HEK293 (cell line): ENCODE data around the gene KDM4C.

Source experiments
- CTCF ChIA-PET: fragments of 350-600 bp; formaldehyde crosslinking; extraction: SDS; loops from one replicate; lab custom pipeline; 2021; ENCODE audit warnings: antibody characterized with exemption; lab: Yijun Ruan, JAX
- POLR2A ChIA-PET: fragments of 300-600 bp; formaldehyde crosslinking; extraction: SDS; loops from one replicate; lab custom pipeline; 2020; ENCODE audit warnings: antibody characterized with exemption, inconsistent platforms; lab: Yijun Ruan, JAX
- H3K27ac ChIP-seq: fragments of 200-500 bp; sonication (Bioruptor generic); 2 replicates; pipeline ENCODE4 v1.5.1; 2014; ENCODE audit warnings: low read depth, low read length, control low read depth, inconsistent platforms; ENCODE audit errors: extremely low read depth
- H3K36me3 ChIP-seq, 2 experiments: fragments of 200-500 bp in 1 of 2; sonication (Bioruptor generic) in 1 of 2; 1 replicate in 1 of 2; 2 replicates in 1 of 2; pipeline ENCODE4 v1.5.1; 2014 to 2017; ENCODE audit warnings: inconsistent platforms in 2 of 2, low read length in 2 of 2; ENCODE audit not compliant: control insufficient read depth in 2 of 2, insufficient read depth in 1 of 2
- H3K4me1 ChIP-seq: fragments of 200-500 bp; sonication (Bioruptor generic); 2 replicates; pipeline ENCODE4 v1.5.1; 2014; ENCODE audit warnings: mild to moderate bottlenecking, low read length, inconsistent platforms; ENCODE audit not compliant: control insufficient read depth, insufficient read depth
- H3K4me3 ChIP-seq: 2 replicates; pipeline ENCODE4 v1.5.1; 2011; ENCODE audit warnings: low read depth, mild to moderate bottlenecking, control low read depth, low read length, moderate library complexity
- H3K9me3 ChIP-seq: fragments of 200-500 bp; sonication (Bioruptor generic); 2 replicates; pipeline ENCODE4 v1.5.1; 2014; ENCODE audit warnings: low read depth, low read length, inconsistent platforms; ENCODE audit not compliant: control insufficient read depth, insufficient read depth
- EGR2 ChIP-seq: fragments of 450-650 bp; formaldehyde crosslinking; IDR thresholded peaks from 2 replicates; pipeline ENCODE4 v1.5.1; 2016; ENCODE audit warnings: low read depth, missing biosample characterization, missing genetic modification characterization
- GLI2 ChIP-seq: fragments of 450-650 bp; formaldehyde crosslinking; IDR thresholded peaks from 2 replicates; pipeline ENCODE4; 2017; ENCODE audit warnings: missing biosample characterization, missing genetic modification characterization, low read depth, borderline replicate concordance
- KLF1 ChIP-seq: fragments of 450-650 bp; formaldehyde crosslinking; IDR thresholded peaks from 2 replicates; pipeline ENCODE4 v1.5.1; 2016; ENCODE audit warnings: missing biosample characterization, missing genetic modification characterization
- KLF16 ChIP-seq: fragments of 450-650 bp; formaldehyde crosslinking; IDR thresholded peaks from 2 replicates; pipeline ENCODE4 v1.5.1; 2017; ENCODE audit warnings: missing biosample characterization, missing genetic modification characterization
- MZF1 ChIP-seq: fragments of 450-650 bp; formaldehyde crosslinking; IDR thresholded peaks from 2 replicates; pipeline ENCODE4 v1.5.1; 2017; ENCODE audit warnings: missing biosample characterization, missing genetic modification characterization, borderline replicate concordance
- SCRT1 ChIP-seq: fragments of 450-650 bp; formaldehyde crosslinking; IDR thresholded peaks from 2 replicates; pipeline ENCODE4 v1.5.1; 2016; ENCODE audit warnings: missing biosample characterization, missing genetic modification characterization, borderline replicate concordance
- SETDB1 ChIP-seq: IDR thresholded peaks from one replicate; pipeline ENCODE4 v1.6.1; 2017; ENCODE audit warnings: mild to moderate bottlenecking, low read length, moderate library complexity, mixed read lengths; ENCODE audit not compliant: insufficient read length
- TCF7L2 ChIP-seq: IDR thresholded peaks from 2 replicates; pipeline ENCODE4 v1.6.1; 2011; ENCODE audit warnings: low read depth, mild to moderate bottlenecking, inconsistent platforms, low read length, moderate library complexity, borderline replicate concordance
- ZNF146 ChIP-seq: fragments of 450-650 bp; formaldehyde crosslinking; IDR thresholded peaks from 2 replicates; pipeline ENCODE4 v1.5.1; 2016; ENCODE audit warnings: missing biosample characterization, missing genetic modification characterization
- ZNF214 ChIP-seq: fragments of 450-650 bp; formaldehyde crosslinking; IDR thresholded peaks from 2 replicates; pipeline ENCODE4 v1.5.1; 2017; ENCODE audit warnings: missing biosample characterization, mild to moderate bottlenecking, missing genetic modification characterization, borderline replicate concordance
- ZNF239 ChIP-seq: fragments of 450-650 bp; formaldehyde crosslinking; IDR thresholded peaks from 2 replicates; pipeline ENCODE4 v1.5.1; 2016; ENCODE audit warnings: missing biosample characterization, missing genetic modification characterization
- ZNF391 ChIP-seq: fragments of 450-650 bp; formaldehyde crosslinking; IDR thresholded peaks from 2 replicates; pipeline ENCODE4 v1.5.1; 2016; ENCODE audit warnings: low read depth, missing biosample characterization, missing genetic modification characterization, borderline replicate concordance
- ZNF416 ChIP-seq: fragments of 450-650 bp; formaldehyde crosslinking; IDR thresholded peaks from 2 replicates; pipeline ENCODE4 v1.5.1; 2016; ENCODE audit warnings: missing biosample characterization, missing genetic modification characterization
- ZNF449 ChIP-seq: fragments of 450-650 bp; formaldehyde crosslinking; IDR thresholded peaks from 2 replicates; pipeline ENCODE4 v1.5.1; 2017; ENCODE audit warnings: missing biosample characterization, mild to moderate bottlenecking, missing genetic modification characterization, moderate library complexity
- ZNF548 ChIP-seq: fragments of 450-650 bp; formaldehyde crosslinking; IDR thresholded peaks from 2 replicates; pipeline ENCODE4 v1.5.1; 2016; ENCODE audit warnings: missing biosample characterization, missing genetic modification characterization
- ZNF558 ChIP-seq: fragments of 450-650 bp; formaldehyde crosslinking; IDR thresholded peaks from 2 replicates; pipeline ENCODE4 v1.5.1; 2016; ENCODE audit warnings: missing biosample characterization, missing genetic modification characterization
- ZNF670 ChIP-seq: fragments of 450-650 bp; formaldehyde crosslinking; IDR thresholded peaks from 2 replicates; pipeline ENCODE4 v1.5.1; 2016; ENCODE audit warnings: missing biosample characterization, missing genetic modification characterization, low read depth
- ZNF677 ChIP-seq: fragments of 450-650 bp; IDR thresholded peaks from 2 replicates; pipeline ENCODE4 v1.5.0; 2018; ENCODE audit warnings: missing biosample characterization, mild to moderate bottlenecking, missing genetic modification characterization, moderate library complexity
- ZNF791 ChIP-seq: fragments of 450-650 bp; formaldehyde crosslinking; IDR thresholded peaks from 2 replicates; pipeline ENCODE4 v1.5.1; 2016; ENCODE audit warnings: missing biosample characterization, missing genetic modification characterization
- ZNF830 ChIP-seq: fragments of 450-650 bp; IDR thresholded peaks from 2 replicates; pipeline ENCODE4 v1.5.0; 2018; ENCODE audit warnings: missing biosample characterization, missing genetic modification characterization, low read depth, mild to moderate bottlenecking, moderate library complexity
- TF ChIP-seq, protein P1 (sequence below): fragments of 450-650 bp; formaldehyde crosslinking; IDR thresholded peaks from 2 replicates; pipeline ENCODE4 v1.5.1; 2016; ENCODE audit warnings: missing biosample characterization, missing genetic modification characterization
- TF ChIP-seq, protein P2 (sequence below): fragments of 450-650 bp; formaldehyde crosslinking; IDR thresholded peaks from 2 replicates; pipeline ENCODE4 v1.5.1; 2016; ENCODE audit warnings: missing biosample characterization, missing genetic modification characterization

The KDM4C gene

GRCh38 chr9:6864102-6864501 is 106.3 kb downstream of the KDM4C start (continued):
- TF ChIP-seq ZNF449 (tag by site-specific recombination) (no peak), SETDB1 (peak; percentile 91), ZNF214 (tag by site-specific recombination) (no peak), SCRT1 (tag by site-specific recombination) (no peak), MZF1 (tag by site-specific recombination) (peak; percentile 56; the same call in 1 of the 2 replicates), GLI2 (tag by site-specific recombination) (no peak)
- TF ChIP-seq, protein P1, sequence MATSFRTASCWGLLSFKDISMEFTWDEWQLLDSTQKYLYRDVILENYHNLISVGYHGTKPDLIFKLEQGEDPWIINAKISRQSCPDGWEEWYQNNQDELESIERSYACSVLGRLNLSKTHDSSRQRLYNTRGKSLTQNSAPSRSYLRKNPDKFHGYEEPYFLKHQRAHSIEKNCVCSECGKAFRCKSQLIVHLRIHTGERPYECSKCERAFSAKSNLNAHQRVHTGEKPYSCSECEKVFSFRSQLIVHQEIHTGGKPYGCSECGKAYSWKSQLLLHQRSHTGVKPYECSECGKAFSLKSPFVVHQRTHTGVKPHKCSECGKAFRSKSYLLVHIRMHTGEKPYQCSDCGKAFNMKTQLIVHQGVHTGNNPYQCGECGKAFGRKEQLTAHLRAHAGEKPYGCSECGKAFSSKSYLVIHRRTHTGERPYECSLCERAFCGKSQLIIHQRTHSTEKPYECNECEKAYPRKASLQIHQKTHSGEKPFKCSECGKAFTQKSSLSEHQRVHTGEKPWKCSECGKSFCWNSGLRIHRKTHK, result no peak
- TF ChIP-seq, protein P2, sequence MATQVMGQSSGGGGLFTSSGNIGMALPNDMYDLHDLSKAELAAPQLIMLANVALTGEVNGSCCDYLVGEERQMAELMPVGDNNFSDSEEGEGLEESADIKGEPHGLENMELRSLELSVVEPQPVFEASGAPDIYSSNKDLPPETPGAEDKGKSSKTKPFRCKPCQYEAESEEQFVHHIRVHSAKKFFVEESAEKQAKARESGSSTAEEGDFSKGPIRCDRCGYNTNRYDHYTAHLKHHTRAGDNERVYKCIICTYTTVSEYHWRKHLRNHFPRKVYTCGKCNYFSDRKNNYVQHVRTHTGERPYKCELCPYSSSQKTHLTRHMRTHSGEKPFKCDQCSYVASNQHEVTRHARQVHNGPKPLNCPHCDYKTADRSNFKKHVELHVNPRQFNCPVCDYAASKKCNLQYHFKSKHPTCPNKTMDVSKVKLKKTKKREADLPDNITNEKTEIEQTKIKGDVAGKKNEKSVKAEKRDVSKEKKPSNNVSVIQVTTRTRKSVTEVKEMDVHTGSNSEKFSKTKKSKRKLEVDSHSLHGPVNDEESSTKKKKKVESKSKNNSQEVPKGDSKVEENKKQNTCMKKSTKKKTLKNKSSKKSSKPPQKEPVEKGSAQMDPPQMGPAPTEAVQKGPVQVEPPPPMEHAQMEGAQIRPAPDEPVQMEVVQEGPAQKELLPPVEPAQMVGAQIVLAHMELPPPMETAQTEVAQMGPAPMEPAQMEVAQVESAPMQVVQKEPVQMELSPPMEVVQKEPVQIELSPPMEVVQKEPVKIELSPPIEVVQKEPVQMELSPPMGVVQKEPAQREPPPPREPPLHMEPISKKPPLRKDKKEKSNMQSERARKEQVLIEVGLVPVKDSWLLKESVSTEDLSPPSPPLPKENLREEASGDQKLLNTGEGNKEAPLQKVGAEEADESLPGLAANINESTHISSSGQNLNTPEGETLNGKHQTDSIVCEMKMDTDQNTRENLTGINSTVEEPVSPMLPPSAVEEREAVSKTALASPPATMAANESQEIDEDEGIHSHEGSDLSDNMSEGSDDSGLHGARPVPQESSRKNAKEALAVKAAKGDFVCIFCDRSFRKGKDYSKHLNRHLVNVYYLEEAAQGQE (tag by site-specific recombination), result no peak

DNA sequence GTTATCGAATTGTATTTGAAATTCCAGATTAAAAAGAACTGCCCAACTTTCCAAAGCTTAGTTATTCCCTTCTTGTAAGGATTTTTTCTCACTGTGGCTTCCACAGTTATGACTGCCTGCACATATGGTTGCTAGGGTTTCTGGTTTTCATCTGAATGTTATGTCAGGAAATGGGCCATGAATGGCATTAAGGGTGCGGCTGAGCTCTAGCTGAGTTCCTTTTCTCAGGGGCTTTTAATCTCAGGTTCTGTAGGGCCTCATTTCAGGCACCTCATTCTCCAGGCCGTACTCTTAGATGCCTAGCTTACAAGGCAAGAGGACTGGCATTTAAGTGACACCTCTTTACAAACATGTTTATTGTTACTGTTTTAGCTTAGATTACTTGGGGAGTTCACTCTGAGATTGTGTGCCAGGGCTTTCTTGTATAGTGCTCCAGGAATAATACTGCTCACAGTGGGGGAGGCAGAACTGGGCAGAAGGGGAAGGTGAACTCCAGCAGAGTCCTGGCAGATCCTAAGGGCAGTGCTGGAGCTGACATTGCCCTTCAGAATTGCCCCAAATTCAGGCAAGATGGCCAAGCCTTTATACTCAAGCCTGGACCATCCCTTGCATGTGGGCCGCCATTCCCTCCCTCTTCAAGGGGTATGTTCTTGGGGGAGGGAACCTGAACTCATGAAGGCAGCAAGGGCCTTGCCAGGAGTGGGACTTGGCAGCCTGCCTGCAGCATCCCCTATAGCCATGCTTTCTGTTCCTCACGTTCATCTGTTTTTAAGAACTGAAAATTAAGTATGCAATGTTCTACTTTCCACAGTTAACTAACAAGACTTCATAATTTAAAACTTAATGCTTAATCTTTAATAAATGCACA is 111.5 kb downstream of the KDM4C start:
- no peaks in the 10 kb centered on the region for H3K36me3 ChIP-seq
- H3K27ac ChIP-seq, result no peak overlapping the region
- H3K4me3 ChIP-seq, result no peak overlapping the region
- POLR2A ChIA-PET, result no interaction called here
- H3K4me1 ChIP-seq, result no peaks in the 10 kb centered on the region
- TF ChIP-seq ZNF416 (tag by site-specific recombination), result no peak
- TF ChIP-seq ZNF391 (tag by site-specific recombination), result no peak
- TF ChIP-seq ZNF548 (tag by site-specific recombination), result no peak
- TF ChIP-seq ZNF239, result no peak
- TF ChIP-seq SETDB1, result no peak
- TF ChIP-seq ZNF146 (tag by site-specific recombination), result no peak
- no peak for TF ChIP-seq KLF16 (tag by site-specific recombination)
- TF ChIP-seq KLF1, result no peak
- TF ChIP-seq ZNF791, result no peak
- TF ChIP-seq TCF7L2, result no peak
- TF ChIP-seq ZNF677, result no peak
- no peak for TF ChIP-seq ZNF558
- TF ChIP-seq ZNF670 (tag by site-specific recombination), result no peak
- no peak for TF ChIP-seq ZNF830 (tag by site-specific recombination)
- no peak for TF ChIP-seq EGR2 (tag by site-specific recombination)
- CTCF ChIA-PET, result interaction anchor here (0.6 to 0.8 kb wide), 2 partner anchors 11 to 42 kb away, joined by 3 to 4 read pairs; no protein-coding TSS in a partner anchor
- H3K9me3 ChIP-seq, result no peaks in the 10 kb centered on the region; the same call in 1 of the 2 replicates
